ENCODE data around the gene NGRN. TPM values are rescaled to one million over a fixed set of nuclear protein-coding genes. Genes with fewer than 3 reads are reported as not detected.

The NGRN gene
- total and polyA plus RNA-seq, 2 of the 4 experiments (the other 2 are of a cell fraction), result 39.6 to 46.2 TPM

DNA sequence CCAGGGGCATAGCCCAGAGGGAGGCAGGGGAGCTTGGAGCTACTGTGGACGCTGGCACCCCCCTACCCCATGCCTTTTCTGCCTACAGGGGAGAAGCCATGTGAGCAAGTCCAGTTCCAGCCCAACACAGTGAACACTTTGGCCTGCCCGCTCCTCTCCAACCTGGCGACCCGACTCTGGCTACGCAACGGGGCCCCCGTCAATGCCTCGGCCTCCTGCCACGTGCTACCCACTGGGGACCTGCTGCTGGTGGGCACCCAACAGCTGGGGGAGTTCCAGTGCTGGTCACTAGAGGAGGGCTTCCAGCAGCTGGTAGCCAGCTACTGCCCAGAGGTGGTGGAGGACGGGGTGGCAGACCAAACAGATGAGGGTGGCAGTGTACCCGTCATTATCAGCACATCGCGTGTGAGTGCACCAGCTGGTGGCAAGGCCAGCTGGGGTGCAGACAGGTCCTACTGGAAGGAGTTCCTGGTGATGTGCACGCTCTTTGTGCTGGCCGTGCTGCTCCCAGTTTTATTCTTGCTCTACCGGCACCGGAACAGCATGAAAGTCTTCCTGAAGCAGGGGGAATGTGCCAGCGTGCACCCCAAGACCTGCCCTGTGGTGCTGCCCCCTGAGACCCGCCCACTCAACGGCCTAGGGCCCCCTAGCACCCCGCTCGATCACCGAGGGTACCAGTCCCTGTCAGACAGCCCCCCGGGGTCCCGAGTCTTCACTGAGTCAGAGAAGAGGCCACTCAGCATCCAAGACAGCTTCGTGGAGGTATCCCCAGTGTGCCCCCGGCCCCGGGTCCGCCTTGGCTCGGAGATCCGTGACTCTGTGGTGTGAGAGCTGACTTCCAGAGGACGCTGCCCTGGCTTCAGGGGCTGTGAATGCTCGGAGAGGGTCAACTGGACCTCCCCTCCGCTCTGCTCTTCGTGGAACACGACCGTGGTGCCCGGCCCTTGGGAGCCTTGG is 37.4 kb upstream of the NGRN start:
- intact Hi-C loops (cut with micrococcal nuclease), result loop anchor here (10.0 kb wide), 1 partner anchor 143 kb away; no protein-coding TSS in a partner anchor
- dilution Hi-C loops (cut with HindIII; ENCODE audit: low sequenced_read_pairs, unreplicated experiment), result no loop called here

More for the DNA sequence above, 37.4 kb upstream of the NGRN start:
- Histone ChIP-seq H3K18ac (ENCODE audit: low read depth, low read length) (no peak overlapping the region), H3K23ac (ENCODE audit: low read depth, low read length) (no peak overlapping the region), H4K5ac (ENCODE audit: low read depth, low read length) (no peak overlapping the region), H3K4me3 (ENCODE audit: insufficient read depth, low read depth, low read length) (no peak overlapping the region), H4K8ac (ENCODE audit: low read depth in 2 of 2, low read length in 2 of 2) (no peak overlapping the region), H4K20me1 (ENCODE audit: insufficient read depth, low read length) (0 out of 2 replicates have a peak, but pooled peaks cover 7% of the 10 kb centered on the region), H2BK120ac (ENCODE audit: low read depth, low read length) (no peak overlapping the region), H3K36me3 (ENCODE audit: control insufficient read depth, insufficient read depth, low read length) (peaks cover 67% of the 10 kb centered on the region), H2AFZ (replicated peaks; ENCODE audit: low read length, poor library complexity) (no peak overlapping the region), H3K79me1 (ENCODE audit: low read depth in 1 of 2, low read length in 2 of 2) (peaks cover 9 to 31% of the 10 kb centered on the region in 2 experiments; a peak in 3 of 4 replicates), H3K4me2 (ENCODE audit: low read depth, low read length) (no peak overlapping the region), H2BK15ac (ENCODE audit: low read depth, low read length) (no peak overlapping the region), H3K14ac (replicated peaks; ENCODE audit: low read depth, low read length) (no peak overlapping the region), H2AK5ac (ENCODE audit: low read depth, low read length) (no peak overlapping the region), H2AK9ac (replicated peaks; ENCODE audit: low read depth, low read length, poor library complexity) (peak overlapping the region; percentile 46), H4K91ac (ENCODE audit: insufficient read depth, low read depth, low read length) (no peak overlapping the region), H3K4ac (ENCODE audit: low read depth, low read length) (no peak overlapping the region), H3K27me3 (ENCODE audit: control insufficient read depth, insufficient read depth, low read length) (no peaks in the 10 kb centered on the region), H3K9me1 (ENCODE audit: insufficient read depth, low read length) (peaks cover 12% of the 10 kb centered on the region), H3K9ac (ENCODE audit: low read depth, low read length) (no peak overlapping the region), H2BK20ac (ENCODE audit: low read depth, low read length) (no peak overlapping the region), H3K56ac (ENCODE audit: extremely low read depth, insufficient read depth, low read length) (no peak overlapping the region), H3K27ac (ENCODE audit: insufficient read depth, low read length) (no peak overlapping the region), H3K9me3 (ENCODE audit: control insufficient read depth, insufficient read depth, low read length) (no peaks in the 10 kb centered on the region), H2BK5ac (ENCODE audit: low read depth, low read length, poor library complexity, severe bottlenecking) (no peak overlapping the region), H3K4me1 (ENCODE audit: control insufficient read depth, insufficient read depth, low read length) (peaks cover 4% of the 10 kb centered on the region)
- BruUV-seq (replicated peaks), result no TSS peak
- in situ Hi-C loops (cut with MboI; ENCODE audit: low sequenced_read_pairs), result loop anchor here (10.0 kb wide), 1 partner anchor 333 kb away; the partner anchor contains the start of gene AP3S2
- CTCF ChIA-PET, result no interaction called here
- TF ChIP-seq RCOR1 (IDR thresholded peaks at IDR 0.05; ENCODE audit: insufficient replicate concordance, low read length), result no peak
- TF ChIP-seq SMC3 (IDR thresholded peaks at IDR 0.05; ENCODE audit: low read depth, low read length), result no peak
- no peak for TF ChIP-seq MAZ (IDR thresholded peaks at IDR 0.05; ENCODE audit: borderline replicate concordance, low read depth, low read length)
- TF ChIP-seq CEBPB (IDR thresholded peaks at IDR 0.05; ENCODE audit: low read depth, low read length), result no peak
- TF ChIP-seq BHLHE40 (IDR thresholded peaks at IDR 0.05; ENCODE audit: low read depth, low read length), result no peak
- TF ChIP-seq MXI1 (IDR thresholded peaks at IDR 0.05; ENCODE audit: borderline replicate concordance, low read depth, low read length), result no peak
- TF ChIP-seq, protein P1, sequence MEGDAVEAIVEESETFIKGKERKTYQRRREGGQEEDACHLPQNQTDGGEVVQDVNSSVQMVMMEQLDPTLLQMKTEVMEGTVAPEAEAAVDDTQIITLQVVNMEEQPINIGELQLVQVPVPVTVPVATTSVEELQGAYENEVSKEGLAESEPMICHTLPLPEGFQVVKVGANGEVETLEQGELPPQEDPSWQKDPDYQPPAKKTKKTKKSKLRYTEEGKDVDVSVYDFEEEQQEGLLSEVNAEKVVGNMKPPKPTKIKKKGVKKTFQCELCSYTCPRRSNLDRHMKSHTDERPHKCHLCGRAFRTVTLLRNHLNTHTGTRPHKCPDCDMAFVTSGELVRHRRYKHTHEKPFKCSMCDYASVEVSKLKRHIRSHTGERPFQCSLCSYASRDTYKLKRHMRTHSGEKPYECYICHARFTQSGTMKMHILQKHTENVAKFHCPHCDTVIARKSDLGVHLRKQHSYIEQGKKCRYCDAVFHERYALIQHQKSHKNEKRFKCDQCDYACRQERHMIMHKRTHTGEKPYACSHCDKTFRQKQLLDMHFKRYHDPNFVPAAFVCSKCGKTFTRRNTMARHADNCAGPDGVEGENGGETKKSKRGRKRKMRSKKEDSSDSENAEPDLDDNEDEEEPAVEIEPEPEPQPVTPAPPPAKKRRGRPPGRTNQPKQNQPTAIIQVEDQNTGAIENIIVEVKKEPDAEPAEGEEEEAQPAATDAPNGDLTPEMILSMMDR (conservative IDR thresholded peaks at IDR 0.05; ENCODE audit: low read depth, low read length), result no peak
- TF ChIP-seq, protein P2, sequence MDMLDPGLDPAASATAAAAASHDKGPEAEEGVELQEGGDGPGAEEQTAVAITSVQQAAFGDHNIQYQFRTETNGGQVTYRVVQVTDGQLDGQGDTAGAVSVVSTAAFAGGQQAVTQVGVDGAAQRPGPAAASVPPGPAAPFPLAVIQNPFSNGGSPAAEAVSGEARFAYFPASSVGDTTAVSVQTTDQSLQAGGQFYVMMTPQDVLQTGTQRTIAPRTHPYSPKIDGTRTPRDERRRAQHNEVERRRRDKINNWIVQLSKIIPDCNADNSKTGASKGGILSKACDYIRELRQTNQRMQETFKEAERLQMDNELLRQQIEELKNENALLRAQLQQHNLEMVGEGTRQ (IDR thresholded peaks at IDR 0.05; ENCODE audit: low read depth, low read length), result no peak
- TF ChIP-seq RFX5 (IDR thresholded peaks at IDR 0.05; ENCODE audit: low read depth, low read length), result no peak
- no peak for TF ChIP-seq RAD21 (IDR thresholded peaks at IDR 0.05; ENCODE audit: low read length)
- ATAC-seq (ENCODE audit: low read depth) (no peak), DNase-seq (no peak)
- POLR2A ChIA-PET (ENCODE audit: unreplicated experiment), result no interaction called here
- 90% methylated on average over 14 of the region's 38 CpGs; no CpG with 5 or more reads in 1 of the 2 experiments for WGBS, 2 experiments (ENCODE audit: extremely low coverage in 2 of 2, insufficient read length in 1 of 2)
